GM19468 (cell line): ENCODE measurements around the gene USH1C.

ENCODE experiments used
- ATAC-seq: cut with Tn5 transposase; IDR thresholded peaks from one replicate; pipeline ENCODE4 v1.9.1; 2021; ENCODE audit warnings: mild to moderate bottlenecking, moderate library complexity, moderate number of reproducible peaks; ENCODE audit not compliant: unreplicated experiment; ENCODE audit errors: extremely low read depth

The USH1C gene

GRCh38 chr11:17510507-17511206 lies 33.6 kb downstream of the USH1C start:
- no peak for ATAC-seq

- ATAC-seq, result no peak
Measured at GRCh38 chr11:17508791-17509190, 35.4 kb downstream of the USH1C start.

- ATAC-seq, result no peak
Measured at GRCh38 chr11:17508306-17508705, 35.9 kb downstream of the USH1C start.

- ATAC-seq, result no peak
Measured at GRCh38 chr11:17507773-17508172, 36.4 kb downstream of the USH1C start.

GRCh38 chr11:17506942-17507341 lies 37.3 kb downstream of the USH1C start:
- ATAC-seq, result no peak

- ATAC-seq, result no peak
Measured at GRCh38 chr11:17506314-17506713, 37.9 kb downstream of the USH1C start.

GRCh38 chr11:17505146-17505545 lies 39.1 kb downstream of the USH1C start:
- ATAC-seq, result no peak

GRCh38 chr11:17504330-17505107 lies 39.7 kb downstream of the USH1C start:
- no peak for ATAC-seq

GRCh38 chr11:17502630-17503029 lies 41.6 kb downstream of the USH1C start:
- no peak for ATAC-seq

GRCh38 chr11:17500673-17501072 lies 43.5 kb downstream of the USH1C start:
- ATAC-seq, result no peak

- no peak for ATAC-seq
Measured at GRCh38 chr11:17498475-17498874, 45.7 kb downstream of the USH1C start.

- ATAC-seq, result no peak
Measured at GRCh38 chr11:17498058-17498457, 46.2 kb downstream of the USH1C start.

- no peak for ATAC-seq
Measured at GRCh38 chr11:17496406-17496805, 47.8 kb downstream of the USH1C start.

- ATAC-seq, result no peak
Measured at GRCh38 chr11:17494019-17494418, 50.2 kb downstream of the USH1C start.

GRCh38 chr11:17490938-17491337 lies 53.3 kb downstream of the USH1C start:
- no peak for ATAC-seq

- ATAC-seq, result no peak
Measured at GRCh38 chr11:17490232-17490631, 54.0 kb downstream of the USH1C start.

- ATAC-seq, result no peak
Measured at GRCh38 chr11:17489751-17490150, 54.5 kb downstream of the USH1C start.

- no peak for ATAC-seq
Measured at GRCh38 chr11:17488563-17488962, 55.7 kb downstream of the USH1C start.

- no peak for ATAC-seq
Measured at GRCh38 chr11:17486646-17487045, 57.6 kb downstream of the USH1C start.

- ATAC-seq, result no peak
Measured at GRCh38 chr11:17483505-17483904, 60.7 kb downstream of the USH1C start.

- ATAC-seq, result no peak
Measured at GRCh38 chr11:17481905-17482304, 62.3 kb downstream of the USH1C start.
